Peyer's patch (tissue), 4 donors: ENCODE results near the gene SZT2. TPM values are rescaled to one million over a fixed set of nuclear protein-coding genes. Genes with fewer than 3 reads are reported as not detected.
"Not testable (repeated sequence)": the region's sequence is repeated elsewhere in the genome, so short reads cannot be mapped to it uniquely, and the experiment has no call there.

Experiments used
- DNase-seq, 3 donors: peaks; one replicate each; pipeline ENCODE4 v3.0.0-alpha.2; 2017 to 2019
- H3K27ac ChIP-seq, 4 donors: fragments of 200-600 bp; sonication (generic); one replicate each; pipeline ENCODE4 v1.5.1; 2016 to 2019
- H3K27me3 ChIP-seq, 2 donors: fragments of 200-600 bp; sonication (generic); one replicate each; pipeline ENCODE4 v1.5.1; 2019
- H3K36me3 ChIP-seq, 3 donors: fragments of 200-600 bp; sonication (generic); one replicate each; pipeline ENCODE4 v1.5.1; 2016 to 2019
- H3K4me1 ChIP-seq, 4 donors: fragments of 200-600 bp; sonication (generic); one replicate each; pipeline ENCODE4 v1.5.1; 2016 to 2019
- H3K4me3 ChIP-seq, 4 donors: fragments of 200-600 bp; sonication (generic); 1 replicate in 3 of 4; 2 replicates in 1 of 4; pipeline ENCODE4 v1.5.1; 2016 to 2019; ENCODE audit warnings: mild to moderate bottlenecking in 1 of 4
- H3K9me3 ChIP-seq, 4 donors: fragments of 200-600 bp; sonication (generic); one replicate each; pipeline ENCODE4 v1.5.1; 2016 to 2019; ENCODE audit warnings: mild to moderate bottlenecking in 1 of 4
- CTCF ChIP-seq, 6 experiments: fragments of 450-650 bp in 4 of 6; fragments of 200-600 bp in 2 of 6; sonication (generic) in 1 of 6; IDR thresholded peaks; one replicate each; pipeline ENCODE4 v1.5.1; 2017 to 2019; ENCODE audit warnings: antibody characterized with exemption in 6 of 6, mild to moderate bottlenecking in 3 of 6, moderate library complexity in 1 of 6
- POLR2A ChIP-seq, 2 donors: fragments of 450-650 bp; IDR thresholded peaks; one replicate each; pipeline ENCODE4 v1.5.1; 2017; ENCODE audit warnings: antibody characterized with exemption in 2 of 2, mild to moderate bottlenecking in 2 of 2, moderate library complexity in 2 of 2
- total RNA-seq, 4 donors: library from RNA; depleted of rRNA; stranded (reverse); fragments of >200 nt; gene quantifications; one replicate each; pipeline ENCODE4 v1.1.0, GENCODE V29; 2016

The SZT2 gene
- total RNA-seq, 4 donors from 2014 or later = 76.9 to 129 (median 104) TPM

- Histone ChIP-seq H3K27me3 (no peaks in the 10 kb centered on the region), H3K9me3 (no peaks in the 10 kb centered on the region), H3K4me3 (no peak overlapping the region), H3K36me3 (peaks cover 0 to 9% (median 0%) of the 10 kb centered on the region in 3 donors), H3K27ac (no peak overlapping the region), H3K4me1 (peaks cover 0 to 21% (median 4%) of the 10 kb centered on the region in 4 donors)
- no peak for DNase-seq
- TF ChIP-seq POLR2A (IDR thresholded peaks at IDR 0.05) = no peak
- TF ChIP-seq CTCF (IDR thresholded peaks at IDR 0.05) = no peak
Measured at GRCh38 chr1:43392702-43393101, 3.0 kb downstream of the SZT2 start.

GRCh38 chr1:43395523-43395922 is 5.8 kb downstream of the SZT2 start:
- Histone ChIP-seq H3K9me3 (no peaks in the 10 kb centered on the region), H3K27ac (no peak overlapping the region), H3K36me3 (peaks cover 0 to 9% (median 0%) of the 10 kb centered on the region in 3 donors), H3K27me3 (no peaks in the 10 kb centered on the region), H3K4me1 (peaks cover 0 to 7% (median 0%) of the 10 kb centered on the region in 4 donors), H3K4me3 (no peak overlapping the region)
- no peak for DNase-seq
- TF ChIP-seq POLR2A (IDR thresholded peaks at IDR 0.05) (no peak), CTCF (IDR thresholded peaks at IDR 0.05) (no peak)

- DNase-seq = no peak
- Histone ChIP-seq H3K27ac (no peak overlapping the region), H3K9me3 (no peaks in the 10 kb centered on the region), H3K27me3 (no peaks in the 10 kb centered on the region), H3K4me3 (no peak overlapping the region), H3K4me1 (peaks cover 0 to 2% (median 0%) of the 10 kb centered on the region in 4 donors), H3K36me3 (peaks cover 0 to 9% (median 0%) of the 10 kb centered on the region in 3 donors)
- no peak for TF ChIP-seq CTCF (IDR thresholded peaks at IDR 0.05)
- no peak for TF ChIP-seq POLR2A (IDR thresholded peaks at IDR 0.05)
Measured at GRCh38 chr1:43396059-43396458, 6.4 kb downstream of the SZT2 start.

- no peak for DNase-seq
- Histone ChIP-seq H3K4me1 (no peaks in the 10 kb centered on the region), H3K36me3 (peaks cover 0 to 14% (median 0%) of the 10 kb centered on the region in 3 donors), H3K4me3 (no peak overlapping the region), H3K9me3 (no peaks in the 10 kb centered on the region), H3K27me3 (no peaks in the 10 kb centered on the region), H3K27ac (no peak overlapping the region)
- TF ChIP-seq CTCF (IDR thresholded peaks at IDR 0.05) (no peak), POLR2A (IDR thresholded peaks at IDR 0.05) (no peak)
Measured at GRCh38 chr1:43398227-43398626, 8.5 kb downstream of the SZT2 start.

GRCh38 chr1:43400441-43400840 is 10.7 kb downstream of the SZT2 start:
- H3K4me3 ChIP-seq, H3K27me3 ChIP-seq, H3K9me3 ChIP-seq, H3K4me1 ChIP-seq, DNase-seq, H3K27ac ChIP-seq: not testable (repeated sequence)
- peaks cover 0 to 32% (median 0%) of the 10 kb centered on the region in 3 donors for H3K36me3 ChIP-seq

GRCh38 chr1:43402089-43402865 is 12.6 kb downstream of the SZT2 start:
- Histone ChIP-seq H3K27me3 (no peaks in the 10 kb centered on the region), H3K4me3 (no peak overlapping the region), H3K27ac (no peak overlapping the region), H3K4me1 (peaks cover 0 to 8% (median 0%) of the 10 kb centered on the region in 4 donors), H3K9me3 (no peaks in the 10 kb centered on the region), H3K36me3 (peaks cover 0 to 41% (median 0%) of the 10 kb centered on the region in 3 donors)
- DNase-seq = no peak
- TF ChIP-seq POLR2A (IDR thresholded peaks at IDR 0.05) (no peak), CTCF (IDR thresholded peaks at IDR 0.05) (no peak)
